Endodermal cell (in vitro differentiated cells): ENCODE results near the gene MAST3. TPM values are rescaled to one million over a fixed set of nuclear protein-coding genes. Genes with fewer than 3 reads are reported as not detected.

Experiments used
- DNase-seq: peaks from one replicate; pipeline ENCODE4 v3.0.0-alpha.2; 2017
- H3K27ac ChIP-seq: 2 replicates; pipeline ENCODE4 v1.5.1; 2013; ENCODE audit warnings: mild to moderate bottlenecking, low read depth, low read length, moderate library complexity
- H3K27me3 ChIP-seq: 2 replicates; pipeline ENCODE4 v1.6.1; 2013; ENCODE audit warnings: mild to moderate bottlenecking, low read length, moderate library complexity; ENCODE audit not compliant: insufficient read depth, control insufficient read depth, poor library complexity, severe bottlenecking
- H3K36me3 ChIP-seq: 2 replicates; pipeline ENCODE4 v1.7.0; 2013; ENCODE audit warnings: mild to moderate bottlenecking, low read length, moderate library complexity; ENCODE audit not compliant: control insufficient read depth, insufficient read depth
- H3K4me1 ChIP-seq: one replicate; pipeline ENCODE4 v1.7.0; 2013; ENCODE audit warnings: low read length; ENCODE audit not compliant: control insufficient read depth, insufficient read depth
- H3K4me3 ChIP-seq: 2 replicates; pipeline ENCODE4 v1.5.1; 2013; ENCODE audit warnings: mild to moderate bottlenecking, low read length, moderate library complexity
- H3K9ac ChIP-seq: 2 replicates; pipeline ENCODE4 v1.6.1; 2013; ENCODE audit warnings: mild to moderate bottlenecking, low read length, moderate library complexity; ENCODE audit not compliant: poor library complexity, severe bottlenecking; ENCODE audit errors: extremely low read depth
- H3K9me3 ChIP-seq: 2 replicates; pipeline ENCODE4 v1.6.1; 2013; ENCODE audit warnings: mild to moderate bottlenecking, low read length, moderate library complexity; ENCODE audit not compliant: control insufficient read depth
- H3K27ac Mint-ChIP-seq: 2 replicates; pipeline ENCODE4 v1.8.0; 2020; ENCODE audit warnings: mixed read lengths
- H3K27me3 Mint-ChIP-seq: 2 replicates; pipeline ENCODE4 v1.8.0; 2021; ENCODE audit warnings: mild to moderate bottlenecking, mixed read lengths; ENCODE audit not compliant: insufficient read depth
- H3K36me3 Mint-ChIP-seq: 2 replicates; pipeline ENCODE4 v1.8.0; 2020; ENCODE audit warnings: low read depth, mixed read lengths
- H3K4me1 Mint-ChIP-seq: 2 replicates; pipeline ENCODE4 v1.8.0; 2020; ENCODE audit warnings: mixed read lengths
- H3K4me3 Mint-ChIP-seq: 2 replicates; pipeline ENCODE4 v1.8.0; 2020; ENCODE audit warnings: mild to moderate bottlenecking, moderate library complexity, mixed read lengths
- H3K9me3 Mint-ChIP-seq: 2 replicates; pipeline ENCODE4 v1.8.0; 2020; ENCODE audit warnings: mild to moderate bottlenecking, mixed read lengths
- CTCF ChIP-seq: fragments of 200-600 bp; sonication (generic); conservative IDR thresholded peaks from 2 replicates; pipeline ENCODE4 v1.5.0; 2021; ENCODE audit warnings: antibody characterized with exemption, mild to moderate bottlenecking
- WGBS, 2 experiments: methylation state at CpG; one replicate each; pipeline versions ENCODE4 v1.1.5 to v1.1.7; 2013; ENCODE audit warnings: missing lambda C conversion rate in 2 of 2, mixed read lengths in 1 of 2; ENCODE audit not compliant: insufficient coverage in 1 of 2, insufficient read length in 1 of 2; 5-methylcytosine and 5-hydroxymethylcytosine counted together
- total RNA-seq, 2 donors: library from RNA; stranded (reverse); fragmentation: NEBNext Ultra II Directional in 1 of 2; extraction: Animal tissue kit (Norgen Biotek cat#: 25700) in 1 of 2; gene quantifications; 2 replicates in 1 of 2; 3 replicates in 1 of 2; pipeline ENCODE4 v1.2.1, GENCODE V29; 2021

Gene MAST3
- total RNA-seq, 2 donors from 2014 or later = 13.0 to 15.1 TPM

GRCh38 chr19:18145391-18145999, 47.9 kb downstream of the MAST3 start:
- H3K9ac ChIP-seq = no peak overlapping the region
- Mint-ChIP-seq H3K9me3 (no peaks in the 10 kb centered on the region), H3K4me1 (no peaks in the 10 kb centered on the region), H3K4me3 (no peak overlapping the region), H3K36me3 (peaks cover 47% of the 10 kb centered on the region), H3K27ac (no peak overlapping the region), H3K27me3 (no peaks in the 10 kb centered on the region)
- TF ChIP-seq CTCF = no peak
- H3K27ac ChIP-seq = no peak overlapping the region
- H3K27me3 ChIP-seq = no peaks in the 10 kb centered on the region
- H3K4me3 ChIP-seq = no peak overlapping the region
- H3K4me1 ChIP-seq = no peaks in the 10 kb centered on the region
- WGBS, 2 experiments = 92 to 97% methylated on average over 8 to 19 of the region's 19 CpGs
- no peak for DNase-seq
- H3K36me3 ChIP-seq = peaks cover 10% of the 10 kb centered on the region
- H3K9me3 ChIP-seq = no peaks in the 10 kb centered on the region

- 91 to 95% methylated on average over 8 to 13 of the region's 13 CpGs for WGBS, 2 experiments
- no peaks in the 10 kb centered on the region for H3K27me3 ChIP-seq
- no peaks in the 10 kb centered on the region for H3K9me3 Mint-ChIP-seq
- DNase-seq = no peak
- no peak overlapping the region for H3K4me3 ChIP-seq
- no peak for TF ChIP-seq CTCF
- H3K36me3 ChIP-seq = peaks cover 4% of the 10 kb centered on the region
- no peaks in the 10 kb centered on the region for H3K9me3 ChIP-seq
- H3K4me1 ChIP-seq = no peaks in the 10 kb centered on the region
- no peak overlapping the region for H3K4me3 Mint-ChIP-seq
- H3K27ac ChIP-seq = no peak overlapping the region
- no peaks in the 10 kb centered on the region for H3K4me1 Mint-ChIP-seq
- no peak overlapping the region for H3K27ac Mint-ChIP-seq
- no peaks in the 10 kb centered on the region for H3K27me3 Mint-ChIP-seq
- H3K9ac ChIP-seq = no peak overlapping the region
- peaks cover 34% of the 10 kb centered on the region for H3K36me3 Mint-ChIP-seq
Observed at GRCh38 chr19:18147396-18147795, 49.8 kb downstream of the MAST3 start.

- Histone ChIP-seq H3K9ac (no peak overlapping the region), H3K4me1 (no peaks in the 10 kb centered on the region), H3K4me3 (no peak overlapping the region), H3K27ac (no peak overlapping the region), H3K36me3 (peaks cover 4% of the 10 kb centered on the region), H3K27me3 (no peaks in the 10 kb centered on the region), H3K9me3 (no peaks in the 10 kb centered on the region)
- DNase-seq = no peak
- H3K27me3 Mint-ChIP-seq = no peaks in the 10 kb centered on the region
- no peak overlapping the region for H3K27ac Mint-ChIP-seq
- H3K36me3 Mint-ChIP-seq = peaks cover 24% of the 10 kb centered on the region
- H3K4me1 Mint-ChIP-seq = peaks cover 7% of the 10 kb centered on the region
- no peak overlapping the region for H3K4me3 Mint-ChIP-seq
- H3K9me3 Mint-ChIP-seq = no peaks in the 10 kb centered on the region
- no peak for TF ChIP-seq CTCF
- WGBS, 2 experiments = 89 to 98% methylated on average over 15 to 16 of the region's 16 CpGs
Observed at GRCh38 chr19:18149596-18149975, 52.0 kb downstream of the MAST3 start.
